HG02970 (cell line): ENCODE measurements around the gene STK36.

Source experiments
- ATAC-seq: cut with Tn5 transposase; IDR thresholded peaks from one replicate; pipeline ENCODE4 v1.9.1; 2021; ENCODE audit warnings: mild to moderate bottlenecking, moderate library complexity, moderate number of reproducible peaks; ENCODE audit not compliant: unreplicated experiment, low FRiP score

The STK36 gene, protein sequence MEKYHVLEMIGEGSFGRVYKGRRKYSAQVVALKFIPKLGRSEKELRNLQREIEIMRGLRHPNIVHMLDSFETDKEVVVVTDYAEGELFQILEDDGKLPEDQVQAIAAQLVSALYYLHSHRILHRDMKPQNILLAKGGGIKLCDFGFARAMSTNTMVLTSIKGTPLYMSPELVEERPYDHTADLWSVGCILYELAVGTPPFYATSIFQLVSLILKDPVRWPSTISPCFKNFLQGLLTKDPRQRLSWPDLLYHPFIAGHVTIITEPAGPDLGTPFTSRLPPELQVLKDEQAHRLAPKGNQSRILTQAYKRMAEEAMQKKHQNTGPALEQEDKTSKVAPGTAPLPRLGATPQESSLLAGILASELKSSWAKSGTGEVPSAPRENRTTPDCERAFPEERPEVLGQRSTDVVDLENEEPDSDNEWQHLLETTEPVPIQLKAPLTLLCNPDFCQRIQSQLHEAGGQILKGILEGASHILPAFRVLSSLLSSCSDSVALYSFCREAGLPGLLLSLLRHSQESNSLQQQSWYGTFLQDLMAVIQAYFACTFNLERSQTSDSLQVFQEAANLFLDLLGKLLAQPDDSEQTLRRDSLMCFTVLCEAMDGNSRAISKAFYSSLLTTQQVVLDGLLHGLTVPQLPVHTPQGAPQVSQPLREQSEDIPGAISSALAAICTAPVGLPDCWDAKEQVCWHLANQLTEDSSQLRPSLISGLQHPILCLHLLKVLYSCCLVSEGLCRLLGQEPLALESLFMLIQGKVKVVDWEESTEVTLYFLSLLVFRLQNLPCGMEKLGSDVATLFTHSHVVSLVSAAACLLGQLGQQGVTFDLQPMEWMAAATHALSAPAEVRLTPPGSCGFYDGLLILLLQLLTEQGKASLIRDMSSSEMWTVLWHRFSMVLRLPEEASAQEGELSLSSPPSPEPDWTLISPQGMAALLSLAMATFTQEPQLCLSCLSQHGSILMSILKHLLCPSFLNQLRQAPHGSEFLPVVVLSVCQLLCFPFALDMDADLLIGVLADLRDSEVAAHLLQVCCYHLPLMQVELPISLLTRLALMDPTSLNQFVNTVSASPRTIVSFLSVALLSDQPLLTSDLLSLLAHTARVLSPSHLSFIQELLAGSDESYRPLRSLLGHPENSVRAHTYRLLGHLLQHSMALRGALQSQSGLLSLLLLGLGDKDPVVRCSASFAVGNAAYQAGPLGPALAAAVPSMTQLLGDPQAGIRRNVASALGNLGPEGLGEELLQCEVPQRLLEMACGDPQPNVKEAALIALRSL (N-terminal part only)

GRCh38 chr2:218671654-218672566 lies at the start of gene STK36, which contains the start of gene RNF25:
Gene STK36, plus strand, starts transcription at chr2:218672086. Its CDS starts 744 bp downstream, at chr2:218672830.
Gene RNF25, minus strand, starts transcription at chr2:218672002. Its CDS starts 32 bp downstream, at chr2:218671970.
- peak; percentile 83 for ATAC-seq

DNA sequence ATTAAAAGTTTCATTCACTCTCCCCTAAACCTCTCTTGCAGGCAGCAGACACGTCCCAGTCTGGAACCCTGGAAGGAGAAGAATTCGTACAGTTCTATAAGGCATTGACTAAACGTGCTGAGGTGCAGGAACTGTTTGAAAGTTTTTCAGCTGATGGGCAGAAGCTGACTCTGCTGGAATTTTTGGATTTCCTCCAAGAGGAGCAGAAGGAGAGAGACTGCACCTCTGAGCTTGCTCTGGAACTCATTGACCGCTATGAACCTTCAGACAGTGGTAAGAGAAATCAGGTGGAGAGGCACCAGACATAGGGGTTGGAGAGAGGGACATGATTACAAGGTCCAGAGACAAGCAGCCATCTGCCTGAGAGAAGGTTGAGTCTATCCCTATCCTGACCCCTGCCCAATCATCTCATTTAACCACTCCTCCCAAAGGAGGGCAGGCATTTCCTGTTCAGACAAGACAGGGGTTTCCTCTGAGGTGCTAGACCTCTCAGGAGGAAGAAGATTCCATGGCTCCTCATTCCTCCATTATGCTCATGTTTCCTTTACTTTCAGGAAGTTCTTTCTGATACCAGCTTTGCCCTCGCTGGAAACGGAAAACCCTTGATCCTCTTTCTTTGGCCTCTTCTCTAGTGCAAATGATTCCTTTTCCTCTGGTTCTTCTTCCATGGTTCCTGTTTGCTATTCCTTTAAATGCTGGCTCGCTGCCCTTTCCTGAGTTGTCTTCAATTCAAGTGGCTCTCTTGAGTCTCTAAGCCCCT lies 49.1 kb upstream of the STK36 start:
- ATAC-seq, result no peak

DNA sequence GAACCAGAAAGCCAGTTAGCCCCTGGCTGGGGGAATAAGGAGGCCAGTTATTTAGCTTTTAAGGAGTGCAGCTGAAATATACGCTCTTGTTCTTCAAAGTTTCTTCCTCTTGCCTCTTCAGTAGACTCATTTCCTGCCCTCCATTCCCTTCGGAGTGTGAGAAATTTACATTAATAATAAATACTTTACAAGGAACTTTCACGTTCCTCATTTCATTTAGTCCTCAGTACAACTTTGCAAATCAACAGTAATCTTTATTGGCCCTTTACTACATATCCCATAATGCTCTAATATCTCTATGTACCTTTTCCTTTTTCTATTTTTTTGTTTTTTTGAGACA lies 48.5 kb upstream of the STK36 start:
- no peak for ATAC-seq

GRCh38 chr2:218626369-218626768 lies 45.5 kb upstream of the STK36 start:
- ATAC-seq, result no peak

DNA sequence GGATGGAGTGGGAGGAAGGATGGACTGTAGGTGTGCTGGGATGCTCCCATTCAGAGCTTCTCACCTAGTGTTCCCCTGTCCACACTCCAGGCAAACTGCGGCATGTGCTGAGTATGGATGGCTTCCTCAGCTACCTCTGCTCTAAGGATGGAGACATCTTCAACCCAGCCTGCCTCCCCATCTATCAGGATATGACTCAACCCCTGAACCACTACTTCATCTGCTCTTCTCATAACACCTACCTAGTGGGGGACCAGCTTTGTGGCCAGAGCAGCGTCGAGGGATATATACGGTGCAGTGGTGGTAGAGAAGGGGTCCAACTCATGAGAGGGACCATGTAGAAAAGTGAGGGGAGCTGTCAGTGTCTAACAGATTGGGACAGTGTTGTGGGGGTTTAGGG lies 43.9 kb upstream of the STK36 start:
- no peak for ATAC-seq

DNA sequence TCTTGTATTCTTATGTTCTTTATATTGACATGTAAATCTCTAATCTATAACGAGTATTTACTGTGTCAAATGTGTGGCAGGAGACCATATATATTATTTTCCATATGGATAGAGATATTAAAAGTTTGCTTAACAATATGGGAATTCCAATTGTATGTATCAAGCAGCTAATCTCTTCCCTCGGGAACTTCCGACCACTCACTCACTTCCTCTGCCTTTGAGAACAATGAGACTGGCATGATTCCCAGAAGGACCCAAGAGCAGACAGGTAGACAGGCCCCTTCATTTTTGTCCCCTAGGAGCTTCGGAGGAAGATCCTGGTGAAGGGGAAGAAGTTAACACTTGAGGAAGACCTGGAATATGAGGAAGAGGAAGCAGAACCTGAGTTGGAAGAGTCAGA lies 40.0 kb upstream of the STK36 start:
- ATAC-seq, result no peak

DNA sequence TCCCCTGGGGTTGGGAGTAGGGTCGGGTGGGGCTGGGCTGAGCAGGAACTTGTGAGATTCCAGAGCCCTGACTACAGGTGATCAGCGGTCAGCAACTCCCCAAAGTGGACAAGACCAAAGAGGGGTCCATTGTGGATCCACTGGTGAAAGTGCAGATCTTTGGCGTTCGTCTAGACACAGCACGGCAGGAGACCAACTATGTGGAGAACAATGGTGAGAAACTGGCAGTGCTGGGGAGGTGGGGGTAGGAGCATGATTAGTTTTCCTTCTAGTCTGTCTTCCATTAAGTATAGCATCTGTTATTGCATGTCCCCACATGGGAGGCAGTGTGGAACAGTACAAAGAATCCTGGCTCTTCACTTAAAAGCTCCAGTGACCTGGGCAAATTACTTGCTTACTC lies 36.2 kb upstream of the STK36 start:
- ATAC-seq, result no peak

DNA sequence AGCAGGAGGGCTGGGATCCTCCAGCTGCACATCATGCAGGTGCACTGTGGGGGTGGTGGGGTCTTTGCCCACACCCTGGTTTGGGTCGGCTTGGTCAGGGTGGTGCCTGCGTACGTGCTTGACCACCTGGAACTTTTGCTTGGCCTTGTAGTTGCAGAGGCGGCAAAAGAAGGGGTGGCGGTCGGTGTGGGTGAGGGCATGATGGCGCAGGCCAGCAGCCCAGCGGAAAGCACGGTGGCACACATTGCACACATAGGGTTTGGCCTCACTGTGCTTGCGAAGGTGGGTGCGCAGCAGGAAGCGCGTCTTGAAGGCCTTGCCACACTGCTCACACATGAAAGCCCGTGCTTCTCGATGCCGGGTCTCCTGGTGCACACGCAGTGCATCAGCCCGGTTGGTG lies 33.5 kb upstream of the STK36 start:
- no peak for ATAC-seq

- ATAC-seq, result no peak
Measured at GRCh38 chr2:218642121-218642656, 29.7 kb upstream of the STK36 start.

DNA sequence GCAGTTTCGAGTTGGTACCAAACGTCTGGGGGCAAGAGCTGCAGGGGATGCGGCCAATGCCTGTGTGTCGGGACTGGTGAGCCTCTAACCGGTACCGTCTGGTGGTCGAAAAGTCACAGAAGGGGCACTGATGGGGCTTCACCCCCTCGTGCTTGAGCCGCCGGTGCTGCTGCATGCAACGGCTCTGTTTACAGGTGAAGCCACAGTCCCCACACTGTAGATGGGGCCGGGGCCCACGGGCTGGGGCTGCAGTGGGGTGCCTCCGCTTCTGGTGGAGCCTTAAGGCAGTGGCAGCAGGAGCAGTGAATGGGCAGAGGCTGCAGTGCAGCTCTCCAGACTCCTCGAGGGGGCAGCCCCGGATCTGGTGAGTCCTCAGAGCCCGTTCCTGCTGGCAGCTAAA lies 29.1 kb upstream of the STK36 start:
- ATAC-seq, result no peak

GRCh38 chr2:218643751-218644310 lies 28.1 kb upstream of the STK36 start:
- no peak for ATAC-seq

DNA sequence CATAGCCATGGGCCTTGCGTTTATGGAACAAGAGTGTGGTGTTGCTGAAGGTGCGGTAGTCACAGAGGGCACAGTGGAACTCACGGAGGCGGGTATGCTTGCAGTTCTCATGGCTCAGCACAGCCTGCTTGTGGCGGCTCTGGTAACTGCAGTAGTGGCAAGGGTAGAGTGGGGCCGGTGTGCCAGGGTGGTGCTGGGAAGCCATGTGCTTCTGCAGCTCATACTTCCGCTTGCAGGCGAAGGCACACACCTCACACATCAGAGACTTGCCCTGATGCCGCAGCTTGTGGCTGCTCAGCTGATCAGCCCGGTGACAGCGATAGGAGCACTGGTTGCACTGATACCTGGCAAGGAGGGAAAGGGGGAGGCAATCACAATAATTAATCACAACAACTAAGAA lies 27.2 kb upstream of the STK36 start:
- no peak for ATAC-seq

DNA sequence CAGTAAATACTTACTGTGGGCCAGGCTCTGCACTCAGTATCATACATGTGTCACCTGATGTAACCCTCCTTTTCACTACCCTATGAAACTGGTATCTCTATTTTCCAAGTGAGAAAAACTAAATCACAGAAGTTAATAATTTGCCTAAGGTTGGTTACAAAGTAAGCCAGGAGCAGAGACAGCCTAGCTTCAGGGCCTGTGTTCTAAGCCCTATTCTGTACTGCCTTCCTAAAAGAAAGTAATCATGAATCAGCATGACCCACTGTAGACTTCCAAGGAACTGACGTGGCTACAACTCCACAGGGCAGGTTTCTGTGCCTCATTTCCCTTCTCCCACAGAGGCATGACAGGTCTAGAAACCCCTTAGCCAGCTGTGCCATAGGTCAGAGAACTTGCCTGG lies 26.8 kb upstream of the STK36 start:
- ATAC-seq, result no peak

DNA sequence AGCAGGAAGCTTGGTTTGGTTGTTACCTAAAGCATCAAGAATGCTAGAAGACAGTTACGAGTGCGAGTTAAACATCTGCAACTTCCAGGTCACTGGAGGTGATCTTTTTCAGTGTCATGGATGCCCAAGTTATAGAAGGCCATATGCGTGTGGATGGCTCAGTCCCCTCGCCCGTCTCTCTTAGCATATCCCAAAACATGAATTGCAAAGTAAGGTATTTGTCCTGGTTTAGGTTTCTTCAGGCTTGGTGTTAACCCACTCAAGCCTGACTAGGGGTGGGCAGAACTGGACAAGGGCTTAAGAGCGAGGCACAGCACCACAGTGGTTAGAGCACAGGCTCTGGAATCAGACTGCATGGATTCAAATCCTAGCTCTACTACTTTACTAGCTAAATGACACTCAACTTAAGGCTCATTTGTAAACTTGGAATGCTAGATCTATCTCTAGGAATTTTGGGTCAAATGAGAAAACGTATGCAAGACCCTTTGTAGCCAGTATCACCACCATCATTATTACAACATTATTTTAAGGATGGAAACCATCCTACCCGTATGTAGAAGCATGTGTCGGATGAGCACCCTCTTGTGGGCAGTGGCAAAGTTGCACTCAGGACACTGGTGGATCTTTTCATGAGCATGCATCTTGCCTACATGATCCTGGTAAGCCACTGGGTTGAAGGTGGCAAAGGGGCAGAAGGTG lies 23.6 kb upstream of the STK36 start:
- no peak for ATAC-seq

GRCh38 chr2:218648787-218649100 lies 23.1 kb upstream of the STK36 start:
- ATAC-seq, result no peak

- ATAC-seq, result no peak
Measured at GRCh38 chr2:218655751-218656150, 16.1 kb upstream of the STK36 start.

DNA sequence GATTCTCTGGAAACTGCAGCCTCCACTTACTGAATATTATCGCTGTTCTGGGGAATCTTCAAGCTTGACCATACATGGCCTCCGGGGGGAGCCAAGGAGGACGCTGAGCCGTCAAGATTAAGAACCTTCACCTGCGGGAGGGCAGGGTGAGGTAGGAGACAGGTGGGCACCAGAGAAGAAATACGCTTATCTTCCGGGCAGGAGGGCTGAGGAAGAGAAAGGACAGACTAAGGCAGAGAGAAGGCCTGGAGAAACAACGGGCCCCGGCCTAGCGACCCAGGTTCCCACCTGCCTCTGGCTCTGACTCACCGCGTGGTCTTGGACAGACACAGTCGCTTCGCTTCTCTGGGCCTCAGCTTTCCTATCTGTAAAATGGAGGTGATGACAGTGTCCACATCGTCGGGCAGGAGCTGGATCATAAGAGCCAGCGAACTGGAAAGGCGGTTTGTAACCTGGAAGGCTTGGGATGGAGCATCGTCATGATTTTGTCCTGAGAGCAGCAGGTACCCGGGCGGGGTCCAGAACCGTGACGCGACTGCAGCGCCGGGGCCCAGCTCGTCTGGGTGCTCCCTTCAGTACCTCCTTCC lies 13.1 kb upstream of the STK36 start:
- peak; percentile 29 for ATAC-seq
